ENCODE results near the gene MAP7.
A peak's percentile ranks its signal among the peaks of the same experiment; 100 is the strongest.

The MAP7 gene

DNA sequence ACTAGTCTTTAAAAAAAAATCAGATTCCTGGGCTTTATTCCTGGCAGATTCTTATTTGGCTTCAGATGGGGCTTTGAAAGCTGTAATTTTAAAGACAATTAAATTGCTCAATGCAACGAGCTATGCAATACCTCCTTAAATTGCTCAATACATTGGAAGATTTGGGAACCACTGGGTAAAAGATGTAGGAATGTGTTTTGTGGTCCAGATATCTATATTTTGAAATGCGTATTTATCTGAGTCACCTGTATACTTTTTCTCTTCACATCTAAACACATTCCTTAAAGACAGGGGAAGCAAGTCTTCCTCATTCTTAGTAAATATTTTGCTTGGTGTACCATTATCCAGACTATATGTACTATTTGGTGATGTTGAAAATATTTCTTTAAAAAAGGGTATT is 29.6 kb upstream of the MAP7 start:
- H3K4me3 ChIP-seq (ENCODE audit: low read length) = no peak overlapping the region
- no peak for TF ChIP-seq ZNF274 (IDR thresholded peaks at IDR 0.05; ENCODE audit: low read depth, low read length)

DNA sequence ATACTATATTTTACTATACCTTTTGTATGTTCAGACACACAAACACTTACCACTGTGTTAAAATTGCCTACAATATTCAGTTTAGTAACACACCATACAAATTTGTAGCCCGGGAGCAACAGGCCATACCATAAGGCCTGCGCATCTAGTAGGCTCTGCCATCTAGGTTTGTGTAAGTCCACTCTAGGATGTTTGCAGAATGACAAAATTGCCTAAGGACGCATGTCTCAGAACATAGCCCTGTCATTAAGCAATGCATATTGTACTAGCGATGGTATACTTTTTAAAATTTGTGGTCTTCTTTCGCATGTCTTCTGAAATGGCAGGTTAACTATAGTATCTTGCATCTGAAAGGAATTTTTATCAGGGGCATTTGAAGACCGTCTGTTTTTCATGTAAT is 26.6 kb upstream of the MAP7 start:
- TF ChIP-seq ZNF274 (IDR thresholded peaks at IDR 0.05; ENCODE audit: low read depth, low read length) = no peak
- no peak overlapping the region for H3K4me3 ChIP-seq (ENCODE audit: low read length)

DNA sequence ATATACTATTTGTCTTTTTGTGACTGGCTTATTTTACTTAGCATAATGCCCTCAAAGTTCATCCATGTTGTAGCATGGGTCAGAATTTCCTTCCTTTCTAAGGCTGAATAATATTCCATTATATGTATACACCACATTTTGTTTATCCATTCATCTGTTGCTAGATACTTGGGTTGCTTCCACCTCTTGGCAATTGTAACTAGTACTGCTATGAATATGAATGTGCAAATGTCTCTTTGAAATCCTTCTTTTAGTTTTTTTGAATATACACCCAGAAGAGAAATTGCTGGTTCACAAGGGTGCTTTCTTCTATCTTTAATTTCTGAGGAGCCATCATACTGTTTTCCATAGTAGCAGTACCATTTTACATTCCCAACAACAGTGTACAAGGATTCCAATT is 21.3 kb upstream of the MAP7 start:
- H3K4me3 ChIP-seq (ENCODE audit: low read length) = no peak overlapping the region
- TF ChIP-seq ZNF274 (IDR thresholded peaks at IDR 0.05; ENCODE audit: low read depth, low read length) = no peak

DNA sequence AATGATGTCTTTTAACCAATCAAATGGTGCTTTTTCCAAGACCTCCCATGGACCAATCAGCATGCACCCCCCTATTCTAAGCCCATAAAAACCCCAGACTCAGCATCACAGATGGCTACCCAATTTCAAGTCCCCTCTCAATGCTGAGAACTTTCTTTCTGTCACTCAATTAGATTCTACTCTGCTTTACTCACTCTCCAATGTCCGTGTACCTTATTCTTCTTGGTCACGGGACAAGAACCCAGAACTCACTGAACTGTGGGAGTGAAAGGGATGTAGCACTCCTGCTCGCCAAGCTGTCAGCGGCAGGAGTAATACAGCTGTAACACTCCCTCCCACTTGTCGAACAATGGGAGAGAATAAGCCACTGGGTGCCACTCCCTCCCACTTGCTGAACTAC is 20.8 kb upstream of the MAP7 start:
- TF ChIP-seq ZNF274 (IDR thresholded peaks at IDR 0.05; ENCODE audit: low read depth, low read length) = no peak
- H3K4me3 ChIP-seq (ENCODE audit: low read length) = no peak overlapping the region

DNA sequence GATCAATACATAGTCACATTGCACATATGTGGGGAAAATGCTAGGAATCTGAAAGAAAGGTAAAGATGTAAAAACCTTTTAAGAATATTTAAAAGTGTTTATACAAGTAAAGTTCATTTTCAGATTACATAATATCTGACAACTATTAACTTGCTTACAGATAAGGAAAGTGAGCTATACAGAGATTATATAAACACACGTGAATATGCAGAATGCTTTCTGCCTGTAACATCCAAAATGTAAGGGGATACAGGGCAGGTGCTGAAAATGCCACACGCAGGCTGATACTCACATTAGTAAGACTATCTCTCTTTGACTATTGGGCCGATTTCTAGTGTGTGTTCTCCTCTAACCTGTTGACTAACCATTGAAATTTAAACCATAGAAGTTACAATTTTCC is 17.9 kb upstream of the MAP7 start:
- no peak for TF ChIP-seq ZNF274 (IDR thresholded peaks at IDR 0.05; ENCODE audit: low read depth, low read length)
- H3K4me3 ChIP-seq (ENCODE audit: low read length) = no peak overlapping the region

DNA sequence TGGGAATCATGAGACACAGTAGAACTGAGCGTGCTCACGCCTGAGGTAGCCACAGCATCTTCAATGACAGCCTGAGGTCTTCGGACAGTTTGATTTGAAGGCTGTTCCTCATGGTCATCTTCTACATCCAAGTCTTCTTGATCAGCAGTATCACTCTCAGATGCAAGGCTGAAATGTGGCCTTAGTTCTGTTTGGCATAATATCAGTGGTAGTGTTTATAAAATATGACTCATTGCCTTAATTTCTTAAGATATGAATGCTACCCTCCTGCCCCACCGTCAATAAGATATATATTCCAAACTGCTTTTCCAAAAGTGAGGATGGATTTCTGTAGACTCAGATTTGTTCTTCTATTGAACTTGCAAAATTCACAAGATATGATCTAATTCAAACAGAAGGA is 17.5 kb upstream of the MAP7 start:
- H3K4me3 ChIP-seq (ENCODE audit: low read length) = no peak overlapping the region
- no peak for TF ChIP-seq ZNF274 (IDR thresholded peaks at IDR 0.05; ENCODE audit: low read depth, low read length)

DNA sequence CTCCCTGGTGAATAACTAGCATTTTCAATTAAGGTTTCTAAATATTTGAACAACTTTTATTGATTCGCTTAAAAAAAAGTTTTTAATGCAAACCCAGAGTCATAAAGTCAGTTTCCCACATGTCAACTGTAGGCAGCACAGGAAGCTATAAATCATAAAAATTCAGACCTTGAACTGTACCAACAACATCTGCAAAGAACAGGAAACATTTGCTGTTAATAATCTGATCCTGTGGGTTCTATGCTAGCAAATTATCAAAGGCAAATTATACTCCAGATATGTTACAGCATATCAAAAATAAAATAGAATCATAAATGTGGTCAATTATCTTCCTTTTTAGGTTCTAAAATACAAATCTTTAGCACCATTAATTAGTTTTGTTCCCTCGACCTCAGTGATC is 16.6 kb upstream of the MAP7 start:
- TF ChIP-seq ZNF274 (IDR thresholded peaks at IDR 0.05; ENCODE audit: low read depth, low read length) = no peak

DNA sequence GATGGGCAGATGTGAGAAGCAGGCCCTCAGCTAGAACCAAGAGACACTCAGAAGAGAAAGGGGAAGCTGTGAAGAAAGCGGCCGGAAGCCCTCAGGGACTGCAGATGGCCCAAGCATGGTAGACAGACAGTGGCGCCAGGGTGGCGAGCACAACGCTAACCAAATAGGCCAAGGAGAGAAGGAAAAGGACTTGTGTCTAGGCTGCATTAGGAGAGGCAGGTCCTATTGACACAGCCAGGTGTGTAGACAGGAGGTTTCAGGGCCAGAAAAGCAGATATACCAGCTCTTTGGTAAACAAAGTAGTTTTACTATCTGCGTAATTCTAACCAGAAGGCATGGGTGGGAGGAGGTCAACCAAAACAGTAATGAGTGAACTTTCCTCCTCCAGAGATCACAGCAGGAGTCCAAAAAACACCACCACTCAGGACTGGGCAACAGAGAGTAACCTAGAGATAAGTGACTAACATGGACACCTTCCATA is 15.8 kb upstream of the MAP7 start:
- no peak for TF ChIP-seq ZNF274 (IDR thresholded peaks at IDR 0.05; ENCODE audit: low read depth, low read length)
- H3K4me3 ChIP-seq (ENCODE audit: low read length) = no peak overlapping the region

More for the DNA sequence above, 16.6 kb upstream of the MAP7 start:
- no peak overlapping the region for H3K4me3 ChIP-seq (ENCODE audit: low read length)

DNA sequence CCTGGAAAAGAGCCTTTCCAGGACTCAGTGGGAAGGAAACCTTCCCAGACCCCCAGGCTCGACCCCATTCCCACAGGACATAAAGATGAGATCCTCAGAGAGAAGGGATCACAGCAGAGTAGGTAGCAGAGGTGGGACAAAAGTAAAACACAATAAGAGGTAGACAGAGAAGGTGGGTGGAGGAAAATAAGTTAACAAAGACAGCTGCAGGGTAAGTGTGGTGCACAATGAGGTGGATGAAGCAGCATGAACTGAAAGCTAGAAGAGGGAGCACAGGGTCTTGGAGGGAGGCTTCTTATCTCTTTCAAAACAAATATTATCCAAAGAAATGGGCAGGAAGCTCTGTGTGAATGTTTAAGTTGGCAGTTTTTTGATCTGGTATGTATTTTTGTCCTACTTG is 14.0 kb upstream of the MAP7 start:
- no peak for TF ChIP-seq ZNF274 (IDR thresholded peaks at IDR 0.05; ENCODE audit: low read depth, low read length)
- no peak overlapping the region for H3K4me3 ChIP-seq (ENCODE audit: low read length)

DNA sequence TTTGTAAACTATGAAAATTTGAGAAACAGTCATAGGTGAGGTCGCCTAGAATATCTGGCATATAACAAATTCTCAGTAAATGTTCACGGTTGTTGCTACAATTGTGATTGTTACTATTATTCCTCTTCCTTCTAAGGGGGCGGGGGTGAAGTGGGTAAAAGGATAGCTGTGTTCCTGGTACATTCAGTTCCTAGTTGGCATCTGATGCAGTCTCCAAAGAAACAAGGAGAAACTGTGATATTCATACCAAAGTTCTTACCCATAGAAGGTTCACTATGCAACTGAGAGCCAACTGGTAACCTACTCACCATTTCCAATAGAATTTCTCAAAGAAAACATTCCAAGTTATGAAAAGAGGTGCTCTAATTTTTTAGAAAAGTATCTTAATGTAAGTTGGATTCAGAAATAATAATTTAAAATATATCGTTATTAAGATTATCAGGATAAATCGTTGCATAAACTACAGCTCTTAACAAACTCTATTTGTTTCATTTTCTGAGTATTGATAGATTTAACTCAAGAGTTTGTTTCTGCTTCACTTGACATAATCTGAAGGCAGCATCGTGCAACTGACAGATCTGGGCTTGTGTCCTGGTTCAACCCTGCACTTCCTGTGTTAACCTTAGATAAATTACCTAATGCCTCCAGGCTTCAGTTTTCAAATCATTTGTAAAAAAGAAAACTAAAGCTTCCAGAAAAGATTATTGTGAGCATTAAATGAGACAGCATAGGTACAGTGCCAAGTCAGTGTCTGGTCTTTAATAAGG is 13.3 kb upstream of the MAP7 start:
- H3K4me3 ChIP-seq (ENCODE audit: low read length) = no peak overlapping the region
- TF ChIP-seq ZNF274 (IDR thresholded peaks at IDR 0.05; ENCODE audit: low read depth, low read length) = no peak

DNA sequence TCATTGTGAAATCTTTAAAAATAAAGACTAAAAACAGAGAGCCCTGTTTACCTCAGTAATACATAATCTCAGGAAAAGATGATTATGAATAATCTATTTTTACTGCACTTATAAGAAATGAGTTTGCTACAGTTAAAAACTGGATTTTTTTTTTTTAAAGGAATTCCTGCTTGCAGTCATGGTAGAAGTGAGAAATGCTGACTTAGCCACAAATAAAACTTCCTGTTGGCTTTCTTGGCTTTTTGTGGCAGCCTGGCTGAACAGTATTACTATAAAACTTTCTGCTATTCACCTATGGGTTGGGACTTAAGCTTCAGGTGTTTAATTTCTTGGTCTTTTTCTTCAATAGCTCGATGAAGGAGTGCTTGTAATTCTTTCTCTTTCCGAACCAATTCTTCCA is 12.0 kb upstream of the MAP7 start:
- no peak overlapping the region for H3K4me3 ChIP-seq (ENCODE audit: low read length)
- no peak for TF ChIP-seq ZNF274 (IDR thresholded peaks at IDR 0.05; ENCODE audit: low read depth, low read length)

DNA sequence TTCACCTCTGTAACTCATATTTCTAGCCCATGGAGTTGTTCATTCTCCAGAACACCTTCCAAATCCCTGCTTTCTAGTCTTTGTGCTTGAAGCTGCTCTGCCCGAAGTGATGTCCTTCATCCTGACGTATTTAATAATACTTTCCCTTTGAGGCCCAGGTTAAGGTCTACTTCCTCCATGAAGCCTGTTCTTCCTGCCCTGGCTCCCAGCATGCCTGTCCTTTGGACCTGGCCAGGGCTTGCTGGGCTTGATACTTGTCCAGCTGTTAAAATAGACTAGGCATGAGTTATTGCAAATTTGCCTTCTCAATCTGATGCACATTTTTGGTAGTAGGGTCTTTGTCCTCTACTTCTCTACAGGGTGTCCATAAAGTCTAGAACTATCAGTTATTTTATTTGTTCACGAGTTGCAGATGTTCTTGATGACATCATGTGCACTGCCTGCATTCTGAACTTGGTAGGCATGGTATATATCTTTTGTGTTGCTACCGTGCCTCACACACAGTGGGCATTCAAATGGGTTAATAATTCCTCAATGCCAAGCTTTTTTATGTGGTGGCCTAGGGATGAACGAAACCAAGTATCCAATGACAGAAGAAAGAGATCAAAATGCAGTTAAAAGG is 3.1 kb upstream of the MAP7 start:
- no peak for TF ChIP-seq ZNF274 (IDR thresholded peaks at IDR 0.05; ENCODE audit: low read depth, low read length)
- no peak overlapping the region for H3K4me3 ChIP-seq (ENCODE audit: low read length)

DNA sequence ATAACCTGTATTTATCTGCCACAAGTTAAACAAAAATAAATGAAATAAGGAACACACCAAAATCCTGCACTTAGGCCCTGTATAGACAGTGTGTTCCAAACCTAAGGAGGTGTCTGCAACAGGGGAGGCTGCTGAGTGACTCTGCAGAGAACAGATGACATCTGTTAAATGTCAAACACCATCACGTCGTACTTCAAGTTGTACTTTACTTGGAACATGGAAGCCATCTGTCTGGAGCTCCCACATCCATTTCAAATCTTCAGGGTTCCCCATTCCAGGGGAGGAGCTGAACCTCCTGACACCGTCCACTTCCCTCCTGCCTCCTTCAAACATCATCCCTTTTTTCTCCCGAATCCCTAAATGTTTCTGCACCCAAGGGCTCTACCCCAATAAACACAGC is 1.8 kb upstream of the MAP7 start:
- no peak overlapping the region for H3K4me3 ChIP-seq (ENCODE audit: low read length)
- no peak for TF ChIP-seq ZNF274 (IDR thresholded peaks at IDR 0.05; ENCODE audit: low read depth, low read length)

DNA sequence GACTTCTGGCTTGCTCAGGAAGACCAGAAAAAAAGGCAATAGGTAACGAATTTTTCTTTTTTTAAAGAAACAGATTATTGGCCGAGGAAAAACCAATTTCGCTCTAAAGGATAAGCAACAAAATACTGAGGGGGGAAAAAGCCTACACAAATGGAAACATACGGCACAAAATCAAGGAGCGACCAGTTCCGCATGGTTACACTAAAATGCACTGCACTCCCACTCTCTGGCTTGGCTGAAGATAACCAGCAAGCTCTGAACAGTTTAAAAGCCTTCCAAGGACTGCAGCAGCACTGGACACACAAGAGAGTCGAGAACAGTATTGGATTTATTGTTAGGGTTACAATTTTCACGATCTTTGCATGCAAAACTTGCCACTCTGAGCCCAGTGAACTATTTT is 881 bp upstream of the MAP7 start:
- no peak for TF ChIP-seq ZNF274 (IDR thresholded peaks at IDR 0.05; ENCODE audit: low read depth, low read length)
- H3K4me3 ChIP-seq (ENCODE audit: low read length) = no peak overlapping the region; the same call in 1 of the 2 replicates

DNA sequence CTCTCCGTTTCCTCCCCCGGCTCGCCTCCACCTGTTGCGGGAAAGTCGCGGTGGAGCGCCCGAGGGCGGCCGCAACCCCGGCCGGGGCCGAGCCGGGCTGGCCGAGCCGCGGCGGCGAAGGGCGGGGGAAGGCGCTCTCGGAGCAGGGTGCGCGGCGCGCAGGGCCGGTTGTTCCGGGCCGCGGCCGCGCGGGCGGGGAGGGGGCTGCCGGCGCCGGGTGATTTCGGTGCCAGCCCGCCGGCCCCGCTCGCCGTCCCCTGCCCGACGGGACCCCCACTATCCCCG is 235 bp downstream of the MAP7 start:
- no peak for TF ChIP-seq ZNF274 (IDR thresholded peaks at IDR 0.05; ENCODE audit: low read depth, low read length)
- H3K4me3 ChIP-seq (ENCODE audit: low read length) = peak overlapping the region; percentile 71
